Skeletal muscle tissue (tissue), 4 donors: Measurements from ENCODE around the gene PEX10. TPM values are rescaled to one million over a fixed set of nuclear protein-coding genes. Genes with fewer than 3 reads are reported as not detected.

ENCODE experiments used
- H3K27ac ChIP-seq: one replicate; pipeline ENCODE4 v1.7.0; 2013; ENCODE audit warnings: mild to moderate bottlenecking, low read depth, low read length, inconsistent platforms
- H3K27me3 ChIP-seq, 3 donors: one replicate each; pipeline ENCODE4 v1.7.0; 2013; ENCODE audit warnings: low read length in 3 of 3; ENCODE audit not compliant: control insufficient read depth in 3 of 3, insufficient read depth in 3 of 3
- H3K36me3 ChIP-seq, 3 donors: one replicate each; pipeline ENCODE4 v1.7.0; 2013; ENCODE audit warnings: low read length in 3 of 3; ENCODE audit not compliant: control insufficient read depth in 3 of 3, insufficient read depth in 3 of 3
- H3K4me1 ChIP-seq, 3 donors: one replicate each; pipeline ENCODE4 v1.7.0; 2013; ENCODE audit warnings: low read length in 3 of 3, mild to moderate bottlenecking in 3 of 3; ENCODE audit not compliant: control insufficient read depth in 3 of 3, insufficient read depth in 3 of 3
- H3K4me3 ChIP-seq, 3 donors: one replicate each; pipeline ENCODE4 v1.7.0; 2013; ENCODE audit warnings: low read length in 3 of 3
- H3K9ac ChIP-seq, 3 donors: one replicate each; pipeline ENCODE4 v1.7.0; 2013; ENCODE audit warnings: low read length in 3 of 3, mild to moderate bottlenecking in 3 of 3, moderate library complexity in 2 of 3, low read depth in 1 of 3
- H3K9me3 ChIP-seq, 3 donors: one replicate each; pipeline ENCODE4 v1.7.0; 2013; ENCODE audit warnings: low read length in 3 of 3; ENCODE audit not compliant: control insufficient read depth in 3 of 3
- total RNA-seq: library from RNA; depleted of rRNA; stranded (reverse); fragments of >200 nt; gene quantifications from one replicate; pipeline ENCODE4 v1.2.3, GENCODE V29; 2014
- donor health status: Osteomylitis.

PEX10 gene
- total RNA-seq, 1 donor from 2014 or later, result 27.1 TPM

GRCh38 chr1:2368053-2368744, 44.2 kb downstream of the PEX10 start:
- peaks cover 0 to 3% (median 0%) of the 10 kb centered on the region in 3 donors for H3K9me3 ChIP-seq
- peaks cover 0 to 4% (median 0%) of the 10 kb centered on the region in 3 donors for H3K36me3 ChIP-seq
- H3K9ac ChIP-seq, result no peak overlapping the region
- no peaks in the 10 kb centered on the region for H3K4me1 ChIP-seq
- no peak overlapping the region for H3K4me3 ChIP-seq
- H3K27ac ChIP-seq, result no peak overlapping the region
- H3K27me3 ChIP-seq, result no peaks in the 10 kb centered on the region

GRCh38 chr1:2363847-2364513, 48.4 kb downstream of the PEX10 start:
- H3K36me3 ChIP-seq, result no peaks in the 10 kb centered on the region
- no peaks in the 10 kb centered on the region for H3K27me3 ChIP-seq
- no peaks in the 10 kb centered on the region for H3K4me1 ChIP-seq
- no peak overlapping the region for H3K4me3 ChIP-seq
- no peak overlapping the region for H3K27ac ChIP-seq
- H3K9ac ChIP-seq, result no peak overlapping the region
- H3K9me3 ChIP-seq, result peaks cover 0 to 3% (median 0%) of the 10 kb centered on the region in 3 donors

- Histone ChIP-seq H3K27me3 (no peaks in the 10 kb centered on the region), H3K27ac (no peak overlapping the region), H3K4me3 (no peak overlapping the region), H3K9me3 (peaks cover 0 to 3% (median 0%) of the 10 kb centered on the region in 3 donors), H3K36me3 (no peaks in the 10 kb centered on the region), H3K4me1 (no peaks in the 10 kb centered on the region), H3K9ac (no peak overlapping the region)
These were observed 51.6 kb downstream of the PEX10 start for GRCh38 chr1:2360588-2361364.

GRCh38 chr1:2358651-2359640, 53.4 kb downstream of the PEX10 start:
- H3K9ac ChIP-seq, result no peak overlapping the region
- H3K9me3 ChIP-seq, result peaks cover 0 to 1% (median 0%) of the 10 kb centered on the region in 3 donors
- H3K4me1 ChIP-seq, result no peaks in the 10 kb centered on the region
- H3K27me3 ChIP-seq, result no peaks in the 10 kb centered on the region
- H3K4me3 ChIP-seq, result no peak overlapping the region
- H3K27ac ChIP-seq, result no peak overlapping the region
- H3K36me3 ChIP-seq, result no peaks in the 10 kb centered on the region

- Histone ChIP-seq H3K4me1 (peaks cover 0 to 6% (median 0%) of the 10 kb centered on the region in 3 donors), H3K9me3 (no peaks in the 10 kb centered on the region), H3K27ac (no peak overlapping the region), H3K4me3 (no peak overlapping the region), H3K27me3 (no peaks in the 10 kb centered on the region), H3K36me3 (no peaks in the 10 kb centered on the region), H3K9ac (no peak overlapping the region)
These were observed 54.3 kb downstream of the PEX10 start for GRCh38 chr1:2358072-2358471.

- no peaks in the 10 kb centered on the region for H3K9me3 ChIP-seq
- no peaks in the 10 kb centered on the region for H3K27me3 ChIP-seq
- peaks cover 0 to 11% (median 0%) of the 10 kb centered on the region in 3 donors for H3K4me1 ChIP-seq
These were observed 55.2 kb downstream of the PEX10 start for GRCh38 chr1:2356911-2357845.

GRCh38 chr1:2356401-2356800, 56.0 kb downstream of the PEX10 start:
- H3K4me3 ChIP-seq, result no peak overlapping the region
- H3K9me3 ChIP-seq, result no peaks in the 10 kb centered on the region
- H3K27me3 ChIP-seq, result no peaks in the 10 kb centered on the region
- H3K27ac ChIP-seq, result no peak overlapping the region
- peaks cover 0 to 11% (median 0%) of the 10 kb centered on the region in 3 donors for H3K4me1 ChIP-seq
- H3K36me3 ChIP-seq, result no peaks in the 10 kb centered on the region
- H3K9ac ChIP-seq, result no peak overlapping the region

More at GRCh38 chr1:2356911-2357845, 55.2 kb downstream of the PEX10 start:
- no peak overlapping the region for H3K9ac ChIP-seq
- H3K27ac ChIP-seq, result no peak overlapping the region
- no peaks in the 10 kb centered on the region for H3K36me3 ChIP-seq
- H3K4me3 ChIP-seq, result no peak overlapping the region

GRCh38 chr1:2355373-2356261, 56.7 kb downstream of the PEX10 start:
- no peaks in the 10 kb centered on the region for H3K9me3 ChIP-seq
- H3K4me3 ChIP-seq, result no peak overlapping the region
- no peak overlapping the region for H3K27ac ChIP-seq
- H3K36me3 ChIP-seq, result no peaks in the 10 kb centered on the region
- H3K4me1 ChIP-seq, result peaks cover 0 to 11% (median 0%) of the 10 kb centered on the region in 3 donors
- H3K27me3 ChIP-seq, result no peaks in the 10 kb centered on the region
- no peak overlapping the region for H3K9ac ChIP-seq
